HG03108 (cell line): ENCODE results near the gene GTF2I.
"Not testable (repeated sequence)": the region's sequence is repeated elsewhere in the genome, so short reads cannot be mapped to it uniquely, and the experiment has no call there.

Experiments used
- ATAC-seq: cut with Tn5 transposase; IDR thresholded peaks from one replicate; pipeline ENCODE4 v1.9.1; 2021; ENCODE audit warnings: moderate library complexity; ENCODE audit not compliant: unreplicated experiment

GTF2I gene

DNA sequence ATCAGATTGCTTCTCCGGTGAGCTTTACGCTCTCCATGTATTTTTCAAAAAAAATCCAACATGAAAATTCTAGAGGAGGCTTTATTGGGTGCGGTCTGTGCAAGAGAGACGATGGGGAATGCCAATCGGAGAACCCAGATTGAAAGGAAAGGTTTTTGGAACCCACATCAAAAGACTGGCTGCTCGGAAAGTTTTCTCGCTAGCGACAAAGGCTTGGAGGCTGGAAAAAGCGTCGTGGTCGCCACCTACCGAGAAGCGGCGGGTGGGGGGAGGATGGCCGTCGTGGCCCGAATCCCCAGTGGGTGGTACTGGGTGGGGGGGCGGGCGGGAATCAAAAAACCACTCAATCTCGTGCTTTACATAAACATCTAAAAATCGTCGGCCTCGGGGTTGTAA is 1.1 kb upstream of the GTF2I start:
- ATAC-seq, result no peak

DNA sequence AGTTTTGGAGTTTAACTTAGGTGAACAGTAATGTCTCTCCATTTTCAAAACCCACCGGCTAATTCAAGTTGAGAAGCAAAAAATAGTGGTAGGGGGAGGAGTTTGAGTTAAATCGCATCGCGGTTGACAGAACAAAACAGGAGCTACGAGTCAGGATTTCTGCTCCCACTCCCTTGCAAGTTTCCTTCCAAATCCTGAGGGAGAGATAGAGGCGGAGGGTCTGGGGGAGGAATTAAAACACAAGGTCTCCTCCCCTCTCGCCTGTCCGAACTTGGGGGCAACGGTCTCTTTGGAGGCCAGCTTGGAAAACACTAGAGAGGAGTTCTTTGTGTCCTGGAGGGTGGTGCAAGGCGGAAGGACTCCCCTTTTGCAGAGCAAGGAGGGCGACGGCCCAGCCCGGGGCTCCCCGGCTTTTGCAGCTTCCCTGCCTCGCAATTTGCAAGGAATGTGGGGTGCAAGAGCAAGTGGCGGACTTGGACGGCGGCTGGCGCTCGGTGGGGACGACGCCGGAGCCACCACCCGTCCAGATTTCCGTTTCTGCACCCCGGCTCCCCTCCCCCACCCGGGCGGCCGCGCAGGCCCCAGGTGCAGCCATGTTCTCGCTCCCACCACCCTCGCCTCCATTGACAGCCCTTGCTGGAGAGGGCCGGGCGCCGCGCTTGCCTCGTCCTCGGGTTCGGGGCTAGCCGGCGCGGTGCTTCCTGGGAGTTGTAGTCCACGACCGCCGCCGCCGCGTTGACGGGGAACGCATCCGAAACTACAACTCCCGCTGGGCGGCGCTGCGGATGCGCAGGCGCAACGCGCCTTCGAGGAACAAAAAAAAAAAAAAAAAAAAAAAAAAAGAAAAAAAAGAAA is 454 bp upstream of the GTF2I start:
- ATAC-seq, result peak; percentile 49

DNA sequence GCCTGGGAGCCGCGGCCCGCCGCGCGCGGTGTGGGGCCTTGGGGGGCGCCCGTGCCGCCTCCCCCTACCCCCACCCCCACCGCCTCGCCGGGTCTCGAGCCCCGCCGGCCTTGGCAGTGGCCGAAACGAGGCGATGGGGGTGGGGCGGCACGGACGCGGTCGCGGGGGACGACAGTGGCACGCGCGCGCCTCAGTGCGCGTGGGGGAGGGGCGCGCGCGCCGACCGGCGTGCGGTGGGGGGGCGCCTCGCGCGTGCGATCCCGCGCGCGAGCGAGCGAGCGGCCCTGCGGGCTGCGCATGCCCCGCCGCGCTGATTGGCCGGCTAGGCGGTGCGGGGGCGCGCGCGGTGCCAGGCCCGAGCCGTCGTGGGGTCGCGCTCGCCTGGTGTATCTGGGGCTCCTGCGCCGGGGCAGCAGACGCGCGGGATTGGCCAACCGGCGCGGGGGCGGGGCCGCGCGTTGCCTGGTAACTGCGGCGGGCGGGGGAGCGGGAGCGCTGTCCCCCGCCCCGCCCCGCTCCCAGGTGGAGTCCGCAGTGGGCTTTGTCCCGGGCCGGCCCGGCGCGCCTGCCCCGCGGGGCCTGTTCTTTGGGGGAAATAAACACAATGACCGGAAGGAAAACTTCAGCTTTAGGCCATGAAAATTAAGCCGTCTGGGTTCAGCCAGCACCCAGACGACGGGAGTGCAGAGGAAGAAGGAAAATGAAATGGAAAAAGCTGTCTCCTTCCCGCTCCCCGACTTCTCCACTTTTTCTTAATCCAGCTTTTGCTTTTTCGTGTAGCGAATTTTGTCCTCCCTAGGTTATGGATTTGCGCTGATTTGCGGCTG is 873 bp downstream of the GTF2I start:
- peak; percentile 51 for ATAC-seq

DNA sequence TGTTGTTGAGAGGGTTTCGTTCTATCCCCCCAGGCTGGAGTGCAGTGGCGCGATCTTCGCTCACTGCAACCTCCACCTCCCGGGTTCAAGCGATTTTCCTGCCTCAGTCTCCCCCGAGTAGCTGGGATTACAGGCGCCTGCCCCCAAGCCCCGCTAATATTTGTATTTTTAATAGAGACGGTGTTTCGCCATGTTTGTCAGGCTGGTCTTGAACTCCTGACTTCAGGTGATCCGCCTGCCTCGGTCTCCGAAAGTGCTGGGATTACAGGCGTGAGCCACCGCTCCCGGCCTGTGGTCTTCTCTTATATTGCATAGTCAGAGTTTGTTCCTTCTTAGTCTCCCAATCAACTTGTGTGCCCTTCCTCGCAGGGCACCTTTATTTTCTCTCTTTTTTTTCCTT is 2.7 kb downstream of the GTF2I start:
- ATAC-seq, result not testable (repeated sequence)

DNA sequence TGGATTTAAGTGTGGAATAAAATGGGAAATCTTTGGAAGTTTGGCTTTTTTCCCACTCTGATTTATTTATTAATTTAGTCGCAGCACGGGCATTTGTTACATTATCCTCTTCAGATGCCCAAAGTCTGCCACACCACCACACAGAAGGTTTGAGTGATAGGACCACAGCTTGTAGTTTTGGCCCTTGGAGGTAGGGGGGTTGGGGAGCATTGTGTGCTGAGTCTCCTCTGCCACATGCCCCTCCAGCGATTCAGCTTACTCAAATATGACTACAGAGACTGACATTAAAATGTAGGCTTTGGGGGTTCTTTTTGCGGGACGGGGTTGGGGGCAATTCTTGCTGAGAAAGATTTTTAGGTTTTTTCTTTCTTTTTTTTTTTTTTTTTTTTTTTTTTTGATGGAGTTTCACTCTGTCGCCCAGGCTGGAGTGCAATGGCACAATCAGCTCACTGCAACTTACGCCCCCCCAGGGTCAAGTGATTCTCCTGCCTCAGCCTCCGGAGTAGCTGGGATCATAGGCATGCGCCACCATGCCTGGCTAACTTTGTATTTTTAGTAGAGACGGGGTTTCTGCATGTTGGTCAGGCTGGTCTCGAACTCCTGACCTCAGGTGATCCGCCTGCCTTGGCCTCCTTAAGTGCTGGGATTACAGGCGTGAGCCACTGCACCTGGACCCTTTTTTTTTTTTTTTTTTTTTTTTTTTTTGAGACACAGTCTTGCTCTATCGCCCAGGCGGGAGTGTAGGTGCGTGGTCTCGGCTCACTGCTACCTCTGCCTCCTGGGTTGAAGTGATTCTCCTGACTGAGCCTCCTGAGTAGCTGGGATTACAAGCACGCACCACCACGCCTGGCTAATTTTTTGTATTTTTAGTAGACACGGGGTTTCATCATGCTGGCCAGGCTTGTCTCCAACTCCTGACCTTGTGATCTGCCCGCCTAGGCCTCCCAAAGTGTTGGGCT is 4.6 kb downstream of the GTF2I start:
- ATAC-seq, result not testable (repeated sequence)

DNA sequence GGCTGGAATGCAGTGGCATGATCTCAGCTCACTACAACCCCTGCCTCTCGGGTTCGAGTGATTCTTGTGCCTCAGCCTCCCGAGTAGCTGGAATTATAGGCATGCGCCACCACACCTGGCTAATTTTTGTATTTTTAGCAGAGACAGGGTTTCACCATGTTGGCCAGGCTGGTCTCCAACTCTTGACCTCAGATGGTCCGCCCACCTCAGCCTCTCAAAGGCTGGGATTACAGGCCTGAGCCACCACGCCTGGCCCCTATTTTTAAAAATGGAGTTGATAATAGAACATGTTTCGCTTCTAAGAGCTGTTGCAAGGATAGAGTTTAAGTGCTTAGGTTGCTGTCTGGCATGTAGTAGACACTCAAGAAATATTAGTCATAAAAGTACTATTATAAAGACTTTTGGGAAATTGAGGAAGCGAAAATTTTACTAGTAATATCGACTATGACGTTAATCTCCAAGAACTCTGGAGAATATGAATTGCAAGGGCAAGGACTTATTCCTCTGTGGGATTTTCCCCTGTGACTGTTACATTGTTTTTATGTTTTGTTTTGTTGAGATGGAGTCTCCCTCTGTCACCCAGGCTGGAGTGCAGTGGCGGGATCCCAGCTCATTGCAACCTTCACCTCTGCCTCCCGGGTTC is 7.9 kb downstream of the GTF2I start:
- no peak for ATAC-seq

DNA sequence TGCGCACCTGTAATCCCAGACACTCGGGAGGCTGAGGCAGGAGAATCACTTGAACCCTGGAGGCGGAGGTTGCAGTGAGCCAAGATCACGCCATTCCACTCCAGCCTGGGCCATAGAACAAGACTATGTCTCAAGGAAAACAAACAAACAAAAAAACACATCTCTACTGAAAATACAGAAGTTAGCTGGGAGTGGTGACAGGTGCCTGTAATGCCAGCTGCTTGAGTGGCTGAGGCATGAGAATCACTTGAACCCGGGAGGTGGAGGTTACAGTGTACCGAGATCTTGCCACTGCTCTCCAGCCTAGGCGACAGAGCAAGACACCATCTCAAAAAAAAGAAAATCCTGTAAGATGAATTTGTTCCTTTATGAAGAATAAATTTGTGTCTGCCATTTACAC is 9.5 kb downstream of the GTF2I start:
- not testable (repeated sequence) for ATAC-seq

DNA sequence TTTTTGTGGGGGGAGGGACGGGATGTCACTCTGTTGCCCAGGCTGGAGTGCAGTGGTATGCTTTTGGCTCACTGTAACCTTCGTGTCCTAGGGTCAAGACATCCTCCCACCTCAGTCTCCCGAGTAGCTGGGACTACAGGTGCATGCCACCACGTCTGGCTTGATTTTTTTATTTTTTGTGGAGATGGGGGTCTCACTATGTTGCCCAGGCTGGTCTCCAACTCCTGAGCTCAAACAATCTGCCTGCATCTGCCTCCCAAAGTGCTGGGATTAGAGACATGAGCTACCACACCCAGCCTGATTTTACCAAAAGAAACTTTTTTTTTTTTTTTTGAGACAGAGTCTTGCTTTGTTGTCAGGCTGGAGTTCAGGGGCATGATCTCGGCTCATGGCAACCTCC is 10.0 kb downstream of the GTF2I start:
- not testable (repeated sequence) for ATAC-seq

DNA sequence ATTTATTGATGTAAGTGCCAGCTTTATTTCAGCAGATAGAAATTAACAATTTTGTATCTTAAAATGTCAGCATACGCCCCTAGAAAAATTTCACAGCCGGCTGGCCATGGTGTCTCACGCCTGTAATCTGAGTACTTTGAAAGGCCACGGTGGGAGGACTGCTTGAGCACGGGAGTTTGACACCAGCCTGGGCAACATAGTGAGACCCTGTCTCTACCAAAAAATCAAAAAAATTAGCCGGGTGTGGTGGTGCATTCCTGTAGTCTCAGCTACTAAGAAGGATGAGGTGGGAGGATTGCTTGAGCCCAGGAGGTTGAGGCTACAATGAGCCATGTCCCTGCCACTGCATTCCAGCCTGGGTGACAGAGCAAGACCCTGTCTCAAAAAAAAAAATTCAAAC is 14.1 kb downstream of the GTF2I start:
- ATAC-seq, result no peak

DNA sequence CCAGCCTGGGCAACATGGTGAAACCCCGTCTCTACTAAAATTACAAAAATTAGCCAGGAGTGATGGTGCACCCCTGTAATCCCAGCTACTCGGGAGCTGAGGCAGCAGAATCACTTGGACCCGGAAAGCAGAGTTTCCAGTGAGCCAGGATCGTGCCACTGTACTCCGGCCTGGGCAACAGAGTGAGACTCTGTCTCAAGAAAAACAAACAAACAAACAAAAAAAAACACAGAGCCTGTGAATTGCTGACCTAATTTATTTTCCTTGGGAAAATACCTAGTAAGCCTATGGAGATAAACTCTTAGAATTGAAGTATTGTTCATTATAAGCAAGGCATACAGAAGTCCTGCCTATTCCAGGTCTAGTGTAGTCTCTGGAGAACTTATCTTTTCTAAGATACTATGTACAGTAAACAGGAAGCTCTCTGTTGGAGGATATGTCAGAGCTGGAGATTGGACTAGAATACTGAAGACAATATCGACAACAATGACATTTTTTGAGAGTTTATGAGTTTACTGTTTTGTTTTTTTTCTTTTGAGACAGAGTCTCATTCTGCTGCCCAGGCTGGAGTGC is 14.9 kb downstream of the GTF2I start:
- ATAC-seq, result no peak

DNA sequence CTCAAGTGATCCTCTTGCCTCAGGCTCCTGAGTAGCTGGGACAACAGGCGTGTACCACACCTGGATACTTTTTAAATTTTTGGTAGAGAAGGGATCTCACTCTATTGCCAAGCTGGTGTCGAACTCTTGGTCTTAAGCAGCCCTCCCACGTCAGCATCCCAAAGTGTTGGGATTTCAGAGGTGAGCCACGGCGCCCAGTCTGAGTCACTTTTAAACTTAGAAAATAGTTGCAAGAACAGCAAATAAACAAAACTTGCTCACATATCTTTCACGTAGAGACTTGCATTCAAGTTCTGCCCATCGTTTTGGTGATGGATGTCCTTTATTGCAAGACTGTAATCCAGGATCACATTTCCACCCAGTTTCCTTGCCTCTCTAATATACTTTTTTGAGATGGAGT is 16.6 kb downstream of the GTF2I start:
- no peak for ATAC-seq

DNA sequence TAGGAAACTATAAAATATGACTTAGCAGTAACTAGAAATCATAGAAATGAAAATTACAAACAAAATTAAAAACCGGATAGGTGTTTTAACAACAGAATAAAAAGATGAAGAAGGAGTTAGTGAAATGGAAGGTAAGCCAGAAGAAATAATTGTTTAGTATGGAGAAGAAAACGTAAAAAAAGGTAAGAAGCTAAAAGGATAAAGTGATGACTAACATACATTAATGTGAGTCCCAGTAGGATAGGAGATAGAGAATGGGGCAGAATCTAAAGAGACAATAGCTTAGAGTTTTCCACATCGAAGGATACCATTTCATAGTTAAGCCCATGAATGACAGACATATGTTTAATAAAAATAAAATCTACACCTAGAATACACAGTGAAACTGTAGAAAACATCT is 25.3 kb downstream of the GTF2I start:
- no peak for ATAC-seq

DNA sequence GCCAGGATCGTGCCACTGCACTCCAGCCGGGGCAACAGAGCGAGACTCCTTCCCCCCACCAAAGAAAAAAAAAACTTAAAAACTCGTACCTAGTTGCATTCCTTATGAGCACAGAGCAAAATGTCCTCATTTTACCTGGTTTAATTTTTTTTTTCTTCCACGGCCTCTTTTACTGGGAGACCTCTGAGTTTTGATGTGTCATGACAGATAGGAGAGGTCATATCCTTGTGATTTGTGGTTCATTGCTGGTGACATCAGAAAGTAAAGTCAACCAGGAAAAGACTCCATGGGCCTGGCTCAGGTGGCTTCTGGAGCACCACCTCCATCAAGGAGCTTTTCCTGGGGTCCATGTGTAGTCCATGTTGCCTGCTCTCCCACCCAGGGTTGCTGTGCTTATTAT is 26.3 kb downstream of the GTF2I start:
- no peak for ATAC-seq

DNA sequence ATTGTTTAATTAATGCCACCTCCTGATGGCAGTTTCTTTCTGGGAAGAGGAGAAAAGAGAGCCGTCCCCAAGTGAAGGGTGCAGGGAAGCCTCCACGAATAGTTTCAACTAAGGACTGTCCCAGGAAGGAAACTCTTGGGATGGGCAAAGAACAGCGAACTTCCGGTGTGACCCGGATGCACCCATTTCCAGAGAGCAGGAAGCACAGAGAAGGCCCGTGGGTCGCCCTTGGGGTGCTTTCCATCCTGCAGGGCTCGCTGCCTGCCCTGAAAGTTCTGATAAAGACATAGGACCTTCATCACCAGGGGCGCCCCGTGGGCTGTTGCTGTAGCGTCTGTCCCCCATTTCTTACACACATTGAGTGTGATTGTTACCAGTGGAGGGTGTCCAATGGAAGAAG is 27.0 kb downstream of the GTF2I start:
- no peak for ATAC-seq

DNA sequence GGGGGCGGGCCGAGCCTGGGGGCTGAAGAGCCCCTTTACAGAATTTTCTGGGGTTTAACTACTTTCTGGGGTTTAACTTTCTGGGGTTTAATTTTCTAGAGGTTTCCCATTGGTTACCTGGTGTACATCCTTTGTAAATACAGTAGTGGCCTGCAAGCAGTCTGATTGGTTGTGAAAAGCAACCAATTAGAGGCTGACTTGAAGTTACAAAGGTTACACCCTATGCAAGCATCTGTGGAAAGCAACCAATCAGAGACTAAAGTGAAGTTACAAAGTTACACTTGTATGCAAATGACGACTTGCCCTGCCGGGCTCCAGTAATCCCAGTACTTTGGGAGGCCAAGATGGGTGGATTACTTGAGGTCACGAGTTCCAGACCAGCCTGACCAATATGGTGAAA is 27.4 kb downstream of the GTF2I start:
- ATAC-seq, result no peak

DNA sequence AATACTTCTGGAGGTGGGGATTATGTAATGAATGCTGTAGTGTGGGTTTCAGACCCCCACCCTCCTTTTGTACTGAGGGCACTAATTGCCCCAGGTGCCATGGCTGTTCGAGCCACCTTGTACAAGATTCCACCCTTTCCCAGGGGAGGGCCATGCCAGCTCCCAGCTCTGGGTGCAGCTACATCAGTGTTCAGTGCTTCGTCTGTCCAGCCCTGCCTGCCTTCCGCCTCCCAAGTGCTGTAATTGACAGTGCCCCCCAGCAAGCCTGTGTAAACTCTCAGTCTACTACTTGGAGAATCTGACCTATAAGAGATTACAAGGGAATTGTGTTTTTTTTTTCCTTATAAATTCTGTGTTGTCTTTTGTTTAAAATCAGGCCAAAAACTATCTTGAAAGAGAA is 33.0 kb downstream of the GTF2I start:
- no peak for ATAC-seq

DNA sequence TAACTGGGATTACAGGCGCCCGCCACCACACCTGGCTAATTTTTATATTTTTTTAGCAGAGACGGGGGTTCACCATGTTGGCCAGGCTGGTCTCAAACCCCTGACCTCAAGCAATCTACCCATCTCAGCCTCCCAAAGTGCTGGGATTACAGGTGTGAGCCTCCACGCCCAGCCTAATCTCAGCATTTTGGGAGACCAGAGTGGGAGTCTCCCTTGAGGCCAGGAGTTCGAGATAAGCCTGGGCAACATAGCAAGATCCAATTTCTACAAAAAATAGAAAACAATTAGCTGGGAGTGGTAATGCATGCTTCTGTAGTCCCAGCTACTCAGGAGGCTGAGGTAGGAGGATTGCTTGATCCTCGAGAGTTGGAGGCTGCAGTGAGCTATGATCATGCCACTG is 46.9 kb downstream of the GTF2I start:
- ATAC-seq, result not testable (repeated sequence)

DNA sequence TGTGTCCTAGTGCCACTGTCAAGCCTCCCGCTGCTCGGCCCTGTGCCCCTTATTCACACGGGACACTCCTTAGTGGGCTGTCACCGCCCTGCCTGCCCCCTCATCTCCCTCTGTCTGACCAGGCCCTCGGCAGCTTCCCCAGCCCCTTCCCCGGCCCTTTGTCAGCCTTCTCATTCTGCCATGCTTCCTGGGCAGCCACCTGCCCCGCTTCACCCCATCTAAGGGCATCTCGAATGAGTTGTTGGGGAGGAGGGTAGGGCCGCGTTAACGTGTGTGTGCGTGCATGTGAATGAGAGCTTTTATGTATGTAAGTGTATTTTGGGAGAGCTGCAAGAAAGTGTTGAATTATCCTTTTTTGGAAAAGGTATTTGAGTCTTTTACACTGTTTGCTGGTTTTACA is 49.7 kb downstream of the GTF2I start:
- ATAC-seq, result no peak

DNA sequence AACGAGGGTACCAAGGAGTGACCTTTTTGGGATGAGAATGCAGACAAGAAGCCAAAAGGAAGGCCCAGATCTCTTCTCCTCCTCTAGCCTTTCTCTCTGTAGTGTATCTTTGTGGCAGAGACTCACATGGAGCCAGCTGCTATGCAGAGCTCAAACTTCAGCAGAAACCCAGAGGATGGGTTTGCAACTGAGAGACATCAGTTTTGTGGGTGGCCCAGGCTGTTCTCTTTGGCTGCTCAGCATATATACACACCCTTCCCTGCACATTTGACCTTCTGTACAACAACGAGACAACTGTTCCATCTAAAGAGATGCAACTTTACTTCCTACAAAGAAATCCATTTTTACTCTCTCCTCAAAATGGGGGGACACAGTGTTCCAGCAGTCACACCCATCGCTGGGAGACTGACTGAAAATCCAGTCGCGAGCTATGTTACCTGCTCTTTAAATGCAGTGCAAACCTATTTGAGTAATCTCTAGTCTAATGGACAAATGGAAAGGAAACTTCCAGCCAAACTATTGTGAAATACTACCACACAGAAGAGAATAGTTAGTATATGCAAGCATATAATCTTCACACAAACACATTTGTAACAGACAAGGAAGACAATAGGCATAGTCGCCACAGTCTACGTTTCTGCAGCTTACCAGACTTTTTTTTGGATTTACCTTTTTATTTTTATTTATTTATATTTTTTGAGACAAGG is 51.2 kb downstream of the GTF2I start:
- no peak for ATAC-seq
